HEK293T (cell line): ENCODE data around the gene PFN1.

Experiments used
- ARNT ChIP-seq: fragments of 450-650 bp; IDR thresholded peaks from 2 replicates; pipeline ENCODE4 v1.6.1; 2017; ENCODE audit warnings: mild to moderate bottlenecking
- L3MBTL2 ChIP-seq: fragments of 450-650 bp; conservative IDR thresholded peaks from 2 replicates; pipeline ENCODE4 v1.6.1; 2016; ENCODE audit warnings: mild to moderate bottlenecking
- NFRKB ChIP-seq: fragments of 450-650 bp; IDR thresholded peaks from 2 replicates; pipeline ENCODE4 v1.6.1; 2016; ENCODE audit warnings: mild to moderate bottlenecking, moderate library complexity
- PKNOX1 ChIP-seq: fragments of 450-650 bp; IDR thresholded peaks from 2 replicates; pipeline ENCODE4 v1.6.1; 2016
- SP1 ChIP-seq: fragments of 450-650 bp; IDR thresholded peaks from 2 replicates; pipeline ENCODE4 v1.6.1; 2017
- SUZ12 ChIP-seq: fragments of 450-650 bp; IDR thresholded peaks from 2 replicates; pipeline ENCODE4 v1.6.1; 2016; ENCODE audit warnings: mild to moderate bottlenecking
- TARDBP ChIP-seq: fragments of 450-650 bp; IDR thresholded peaks from 2 replicates; pipeline ENCODE4 v1.6.1; 2016
- ZNF384 ChIP-seq: fragments of 450-650 bp; IDR thresholded peaks from 2 replicates; pipeline ENCODE4 v1.6.1; 2016

- TF ChIP-seq NFRKB (no peak), ZNF384 (no peak), PKNOX1 (no peak), SUZ12 (no peak), ARNT (no peak), L3MBTL2 (no peak), TARDBP (no peak), SP1 (no peak)
These were observed 8.2 kb upstream of the PFN1 start for GRCh38 chr17:4956493-4957061.
